ENCODE results near the gene CKB.

CKB gene

GRCh38 chr14:103516426-103517173 is 6.0 kb downstream of the CKB start:
- in situ Hi-C loops (cut with HindIII; ENCODE audit: low sequenced_read_pairs): no loop called here

- in situ Hi-C loops (cut with HindIII; ENCODE audit: low sequenced_read_pairs): loop anchor here (5.0 kb wide), 1 partner anchor 37 kb away; no protein-coding TSS in a partner anchor
These were observed 7.8 kb downstream of the CKB start for GRCh38 chr14:103514596-103515421.

GRCh38 chr14:103512701-103513611 is 9.7 kb downstream of the CKB start:
- in situ Hi-C loops (cut with HindIII; ENCODE audit: low sequenced_read_pairs): loop anchor here (5.0 kb wide), 1 partner anchor 39 kb away; no protein-coding TSS in a partner anchor

- in situ Hi-C loops (cut with HindIII; ENCODE audit: low sequenced_read_pairs): loop anchor here (5.0 kb wide), 1 partner anchor 40 kb away; no protein-coding TSS in a partner anchor
These were observed 10.4 kb downstream of the CKB start for GRCh38 chr14:103512180-103512579.

GRCh38 chr14:103510724-103511693 is 11.6 kb downstream of the CKB start:
- in situ Hi-C loops (cut with HindIII; ENCODE audit: low sequenced_read_pairs): loop anchor here (5.0 kb wide), 1 partner anchor 41 kb away; no protein-coding TSS in a partner anchor

- in situ Hi-C loops (cut with HindIII; ENCODE audit: low sequenced_read_pairs): loop anchor here (5.0 kb wide), 1 partner anchor 42 kb away; no protein-coding TSS in a partner anchor
These were observed 12.5 kb downstream of the CKB start for GRCh38 chr14:103509864-103510723.

GRCh38 chr14:103508521-103509329 is 13.9 kb downstream of the CKB start:
- in situ Hi-C loops (cut with HindIII; ENCODE audit: low sequenced_read_pairs): no loop called here

GRCh38 chr14:103507751-103508150 is 14.9 kb downstream of the CKB start:
- in situ Hi-C loops (cut with HindIII; ENCODE audit: low sequenced_read_pairs): no loop called here

- in situ Hi-C loops (cut with HindIII; ENCODE audit: low sequenced_read_pairs): no loop called here
These were observed 17.6 kb downstream of the CKB start for GRCh38 chr14:103504991-103505565.

GRCh38 chr14:103503296-103503695 is 19.3 kb downstream of the CKB start:
- in situ Hi-C loops (cut with HindIII; ENCODE audit: low sequenced_read_pairs): no loop called here

GRCh38 chr14:103502877-103503276 is 19.8 kb downstream of the CKB start:
- in situ Hi-C loops (cut with HindIII; ENCODE audit: low sequenced_read_pairs): no loop called here

GRCh38 chr14:103501921-103502669 is 20.5 kb downstream of the CKB start:
- in situ Hi-C loops (cut with HindIII; ENCODE audit: low sequenced_read_pairs): no loop called here

GRCh38 chr14:103501041-103501870 is 21.4 kb downstream of the CKB start:
- in situ Hi-C loops (cut with HindIII; ENCODE audit: low sequenced_read_pairs): no loop called here

- in situ Hi-C loops (cut with HindIII; ENCODE audit: low sequenced_read_pairs): no loop called here
These were observed 22.3 kb downstream of the CKB start for GRCh38 chr14:103500148-103500990.

- in situ Hi-C loops (cut with HindIII; ENCODE audit: low sequenced_read_pairs): no loop called here
These were observed 22.9 kb downstream of the CKB start for GRCh38 chr14:103499709-103500108.

All from endothelial cell of hepatic sinusoid (primary cell).